Tibial nerve (tissue), 4 donors: Measurements from ENCODE around the gene ASGR2. TPM values are rescaled to one million over a fixed set of nuclear protein-coding genes. Genes with fewer than 3 reads are reported as not detected.
"Not testable (repeated sequence)": the region's sequence is repeated elsewhere in the genome, so short reads cannot be mapped to it uniquely, and the experiment has no call there.

Experiments used
- DNase-seq, 2 donors: peaks; one replicate each; pipeline ENCODE4 v3.0.0-alpha.2; 2019; ENCODE audit warnings: low spot score in 2 of 2
- H3K27ac ChIP-seq, 4 donors: fragments of 200-600 bp; sonication (generic) in 3 of 4; one replicate each; pipeline ENCODE4 v1.5.1; 2017 to 2019; ENCODE audit warnings: mild to moderate bottlenecking in 1 of 4
- H3K27me3 ChIP-seq, 2 donors: fragments of 200-600 bp; sonication (generic) in 1 of 2; one replicate each; pipeline versions ENCODE4 v1.5.1 to v1.6.0; 2017 to 2019
- H3K36me3 ChIP-seq, 3 donors: fragments of 200-600 bp; sonication (generic); one replicate each; pipeline ENCODE4 v1.5.1; 2018 to 2019
- H3K4me1 ChIP-seq, 4 donors: fragments of 200-600 bp; sonication (generic) in 3 of 4; one replicate each; pipeline ENCODE4 v1.5.1; 2017 to 2019
- H3K4me3 ChIP-seq, 4 donors: fragments of 200-600 bp; sonication (generic) in 3 of 4; one replicate each; pipeline ENCODE4 v1.5.1; 2017 to 2019; ENCODE audit warnings: mild to moderate bottlenecking in 1 of 4, moderate library complexity in 1 of 4
- H3K9me3 ChIP-seq, 4 donors: fragments of 200-600 bp; sonication (generic) in 3 of 4; one replicate each; pipeline ENCODE4 v1.5.1; 2017 to 2019
- EP300 ChIP-seq, 2 donors: sonication (generic); formaldehyde crosslinking; IDR thresholded peaks; one replicate each; pipeline ENCODE4 v1.6.1; 2017; ENCODE audit warnings: antibody characterized with exemption in 2 of 2, mild to moderate bottlenecking in 1 of 2
- POLR2A ChIP-seq, 2 donors: fragments of 450-650 bp; IDR thresholded peaks; one replicate each; pipeline ENCODE4 v1.6.1; 2017; ENCODE audit warnings: antibody characterized with exemption in 2 of 2, mild to moderate bottlenecking in 2 of 2, moderate library complexity in 2 of 2
- WGBS, 2 donors: methylation state at CpG; one replicate each; pipeline ENCODE4 v1.1.5; 2018; 5-methylcytosine and 5-hydroxymethylcytosine counted together
- total RNA-seq, 4 donors: library from RNA; depleted of rRNA; stranded (reverse); fragments of >200 nt; gene quantifications; one replicate each; pipeline ENCODE4 v1.1.0, GENCODE V29; 2016
- TF ChIP-seq, protein P1 (sequence below), 5 experiments: fragments of 200-600 bp in 3 of 5; fragments of 450-650 bp in 2 of 5; sonication (generic) in 3 of 5; IDR thresholded peaks; one replicate each; pipeline ENCODE4 v1.5.1; 2016 to 2019; ENCODE audit warnings: antibody characterized with exemption in 5 of 5, mild to moderate bottlenecking in 3 of 5, moderate library complexity in 2 of 5

Gene ASGR2
- total RNA-seq, 4 donors from 2014 or later = 0.60 TPM; not detected in 3

- WGBS, 2 donors = 78 to 81% methylated on average over 31 to 32 of the region's 32 CpGs
- no peaks in the 10 kb centered on the region for H3K36me3 ChIP-seq
- no peak for DNase-seq
Measured at GRCh38 chr17:7107795-7108559, 6.6 kb downstream of the ASGR2 start.

GRCh38 chr17:7107012-7107754, 7.4 kb downstream of the ASGR2 start:
- WGBS, 2 donors = 77 to 80% methylated on average over 16 to 20 of the region's 20 CpGs
- Histone ChIP-seq H3K9me3 (no peaks in the 10 kb centered on the region), H3K4me3 (no peak overlapping the region), H3K36me3 (no peaks in the 10 kb centered on the region), H3K27me3 (peaks cover 0 to 8% of the 10 kb centered on the region in 2 donors), H3K4me1 (no peaks in the 10 kb centered on the region), H3K27ac (no peak overlapping the region)
- no peak for DNase-seq
- TF ChIP-seq, protein P1, sequence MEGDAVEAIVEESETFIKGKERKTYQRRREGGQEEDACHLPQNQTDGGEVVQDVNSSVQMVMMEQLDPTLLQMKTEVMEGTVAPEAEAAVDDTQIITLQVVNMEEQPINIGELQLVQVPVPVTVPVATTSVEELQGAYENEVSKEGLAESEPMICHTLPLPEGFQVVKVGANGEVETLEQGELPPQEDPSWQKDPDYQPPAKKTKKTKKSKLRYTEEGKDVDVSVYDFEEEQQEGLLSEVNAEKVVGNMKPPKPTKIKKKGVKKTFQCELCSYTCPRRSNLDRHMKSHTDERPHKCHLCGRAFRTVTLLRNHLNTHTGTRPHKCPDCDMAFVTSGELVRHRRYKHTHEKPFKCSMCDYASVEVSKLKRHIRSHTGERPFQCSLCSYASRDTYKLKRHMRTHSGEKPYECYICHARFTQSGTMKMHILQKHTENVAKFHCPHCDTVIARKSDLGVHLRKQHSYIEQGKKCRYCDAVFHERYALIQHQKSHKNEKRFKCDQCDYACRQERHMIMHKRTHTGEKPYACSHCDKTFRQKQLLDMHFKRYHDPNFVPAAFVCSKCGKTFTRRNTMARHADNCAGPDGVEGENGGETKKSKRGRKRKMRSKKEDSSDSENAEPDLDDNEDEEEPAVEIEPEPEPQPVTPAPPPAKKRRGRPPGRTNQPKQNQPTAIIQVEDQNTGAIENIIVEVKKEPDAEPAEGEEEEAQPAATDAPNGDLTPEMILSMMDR (IDR thresholded peaks at IDR 0.05) = no peak
- TF ChIP-seq POLR2A (IDR thresholded peaks at IDR 0.05) = no peak
- TF ChIP-seq EP300 (IDR thresholded peaks at IDR 0.05) = no peak

More at GRCh38 chr17:7107795-7108559, 6.6 kb downstream of the ASGR2 start:
- no peaks in the 10 kb centered on the region for H3K4me1 ChIP-seq
- H3K27ac ChIP-seq = no peak overlapping the region
- H3K4me3 ChIP-seq = no peak overlapping the region
- TF ChIP-seq, protein P1 (IDR thresholded peaks at IDR 0.05) = no peak
- TF ChIP-seq EP300 (IDR thresholded peaks at IDR 0.05) (no peak), POLR2A (IDR thresholded peaks at IDR 0.05) (no peak)
- no peaks in the 10 kb centered on the region for H3K9me3 ChIP-seq
- peaks cover 0 to 7% of the 10 kb centered on the region in 2 donors for H3K27me3 ChIP-seq

DNA sequence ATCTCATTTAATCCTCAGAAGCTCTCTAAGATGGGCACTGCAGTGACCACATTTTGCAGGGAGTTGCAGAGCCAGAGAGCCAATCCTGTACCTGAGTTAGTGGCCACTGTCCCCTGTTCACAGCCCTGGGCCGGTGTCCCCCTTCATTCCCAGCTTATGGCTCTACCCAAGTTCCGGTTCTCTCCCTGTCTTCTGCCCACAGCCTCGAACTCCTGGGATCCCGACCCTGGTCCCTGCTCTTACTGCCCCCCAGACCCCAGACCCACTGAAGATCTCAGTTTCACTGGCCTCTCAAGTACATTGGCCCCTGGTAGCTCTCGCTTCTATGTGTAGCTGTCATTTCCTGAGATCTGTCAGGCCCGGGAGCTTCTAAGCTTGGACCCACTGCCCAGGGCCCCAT, 12.2 kb downstream of the ASGR2 start:
- H3K4me1 ChIP-seq = no peaks in the 10 kb centered on the region
- H3K36me3 ChIP-seq = no peaks in the 10 kb centered on the region
- no peak overlapping the region for H3K4me3 ChIP-seq
- DNase-seq = no peak
- no peaks in the 10 kb centered on the region for H3K9me3 ChIP-seq
- peaks cover 0 to 10% of the 10 kb centered on the region in 2 donors for H3K27me3 ChIP-seq
- no peak overlapping the region for H3K27ac ChIP-seq
- TF ChIP-seq, protein P1 (IDR thresholded peaks at IDR 0.05) = no peak
- TF ChIP-seq POLR2A (IDR thresholded peaks at IDR 0.05) = no peak
- TF ChIP-seq EP300 (IDR thresholded peaks at IDR 0.05) = no peak
- WGBS, 2 donors = 64 to 82% methylated on average over 6 of the region's 6 CpGs

DNA sequence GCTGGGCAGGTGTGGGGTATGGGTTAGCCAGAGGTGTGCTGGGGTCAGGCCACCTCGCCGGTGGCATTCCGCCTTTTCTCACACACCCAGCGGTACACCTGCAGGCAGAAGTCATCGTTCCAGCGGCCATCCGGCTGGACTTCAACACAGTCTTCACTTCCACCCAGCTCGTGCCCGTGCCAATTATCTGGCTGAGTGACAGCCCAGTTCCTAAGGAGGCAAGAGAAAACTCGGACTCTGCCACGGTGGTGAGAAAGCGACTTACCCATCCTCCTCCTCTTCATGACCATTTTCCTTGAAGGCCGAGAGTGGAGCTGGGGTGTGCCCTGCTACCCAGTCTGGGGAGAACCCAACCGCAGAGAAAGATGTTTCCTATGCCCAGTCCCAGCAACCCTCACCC, 13.1 kb downstream of the ASGR2 start:
- Histone ChIP-seq H3K4me1 (no peaks in the 10 kb centered on the region), H3K27ac (no peak overlapping the region), H3K27me3 (peaks cover 0 to 10% of the 10 kb centered on the region in 2 donors), H3K36me3 (no peaks in the 10 kb centered on the region), H3K4me3 (no peak overlapping the region), H3K9me3 (no peaks in the 10 kb centered on the region)
- 86 to 92% methylated on average over 14 of the region's 14 CpGs for WGBS, 2 donors
- TF ChIP-seq EP300 (IDR thresholded peaks at IDR 0.05) (no peak), POLR2A (IDR thresholded peaks at IDR 0.05) (no peak)
- TF ChIP-seq, protein P1 (IDR thresholded peaks at IDR 0.05) = no peak
- no peak for DNase-seq

DNA sequence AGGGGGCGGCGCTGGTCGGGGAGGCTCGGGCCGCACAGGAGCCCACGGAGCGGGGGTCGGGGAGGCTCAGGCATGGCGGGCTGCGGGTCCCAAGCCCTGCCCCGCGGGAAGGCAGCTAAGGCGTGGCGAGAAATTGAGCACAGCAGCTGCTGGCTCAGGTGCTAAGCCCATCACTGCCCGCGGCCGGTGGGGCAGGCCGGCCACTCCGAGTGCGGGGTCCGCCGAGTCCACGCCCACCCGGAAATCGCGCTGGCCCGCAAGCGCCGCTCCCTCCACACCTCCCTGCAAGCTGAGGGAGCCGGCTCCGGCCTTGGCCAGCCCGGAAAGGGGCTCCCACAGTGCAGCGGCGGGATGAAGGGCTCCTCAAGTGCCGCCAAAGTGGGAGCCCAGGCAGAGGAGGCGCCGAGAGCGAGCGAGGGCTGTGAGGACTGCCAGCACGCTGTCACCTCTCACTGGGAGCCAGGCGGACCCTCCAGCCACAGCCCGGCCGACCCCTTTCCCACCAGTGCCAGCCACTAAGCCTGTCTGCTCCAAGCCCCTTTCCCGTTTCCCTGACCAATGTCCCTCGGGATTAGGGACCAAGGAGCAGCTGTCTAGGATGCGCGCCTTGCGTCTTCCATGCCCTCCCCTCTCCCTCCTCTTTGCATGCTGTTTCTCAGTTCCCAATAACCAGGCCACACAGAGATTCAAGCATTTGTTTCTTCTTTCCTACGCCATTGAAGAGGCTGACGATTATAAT, 13.8 kb downstream of the ASGR2 start:
- not testable (repeated sequence) for H3K4me1 ChIP-seq, H3K9me3 ChIP-seq, H3K27ac ChIP-seq, H3K27me3 ChIP-seq, H3K36me3 ChIP-seq, DNase-seq, H3K4me3 ChIP-seq
- WGBS, 2 donors = 91 to 92% methylated on average over 39 to 50 of the region's 50 CpGs
